NCI-H226 (cell line): ENCODE measurements around the gene LRFN2.

Experiments used
- DNase-seq: peaks from one replicate; pipeline ENCODE4 v3.0.0-alpha.2; 2015

LRFN2 gene

GRCh38 chr6:40395066-40395697 is 192.0 kb downstream of the LRFN2 start:
- DNase-seq: no peak

- no peak for DNase-seq
Measured at GRCh38 chr6:40394381-40394780, 192.8 kb downstream of the LRFN2 start.

- no peak for DNase-seq
Measured at GRCh38 chr6:40393641-40394040, 193.5 kb downstream of the LRFN2 start.

DNA sequence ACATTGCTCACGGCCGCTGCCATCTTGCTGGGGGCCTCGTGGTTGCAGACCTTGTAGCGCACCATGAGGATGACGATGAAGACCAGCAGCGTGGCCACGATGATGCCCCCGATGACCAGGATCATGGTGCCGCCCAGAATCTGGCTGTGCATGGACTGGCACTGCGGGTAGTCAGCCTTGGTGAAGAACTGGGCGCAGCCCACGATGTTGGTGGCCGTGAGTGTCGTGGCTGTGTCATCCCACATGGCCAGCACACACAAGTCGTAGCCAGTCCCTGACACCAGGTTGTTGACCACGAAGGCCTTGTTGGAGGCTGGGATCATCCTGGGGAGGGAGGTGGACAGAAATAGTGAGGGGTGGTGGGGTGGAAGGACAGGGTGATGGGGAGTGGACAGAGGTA is 194.6 kb downstream of the LRFN2 start:
- no peak for DNase-seq

DNA sequence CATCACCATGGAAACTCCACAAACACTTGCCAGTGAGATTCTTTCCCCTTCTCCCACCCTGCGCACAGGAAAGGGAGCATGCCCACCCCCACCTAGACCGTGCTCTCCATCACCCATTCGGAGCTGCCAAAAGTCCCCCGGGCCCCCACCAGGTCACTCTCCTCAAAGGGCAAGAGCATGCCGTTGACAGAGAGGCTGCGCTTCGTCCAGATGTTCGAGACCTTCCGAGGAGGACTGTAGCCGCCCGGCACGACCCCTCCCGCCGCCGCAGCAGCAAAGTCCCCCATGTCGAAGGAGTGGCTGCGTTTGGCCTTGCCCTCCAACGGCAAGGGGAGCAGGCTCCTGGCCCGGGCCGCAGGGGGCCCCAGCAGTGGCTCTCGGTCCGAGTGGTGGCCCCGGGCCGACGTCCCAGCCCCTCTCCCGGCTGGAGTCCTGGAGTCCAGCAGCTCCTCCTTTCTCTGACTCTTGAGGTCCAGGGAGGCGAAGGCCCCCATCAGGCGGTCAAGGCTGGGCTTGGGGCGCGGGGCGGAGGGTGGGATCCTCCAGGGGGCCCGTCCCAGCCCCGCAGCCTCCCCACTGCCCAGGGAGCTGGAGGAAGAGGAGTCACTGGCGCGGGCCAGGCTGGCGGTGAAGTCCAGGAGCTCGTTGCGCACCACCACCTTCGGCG is 195.2 kb downstream of the LRFN2 start:
- DNase-seq: no peak

DNA sequence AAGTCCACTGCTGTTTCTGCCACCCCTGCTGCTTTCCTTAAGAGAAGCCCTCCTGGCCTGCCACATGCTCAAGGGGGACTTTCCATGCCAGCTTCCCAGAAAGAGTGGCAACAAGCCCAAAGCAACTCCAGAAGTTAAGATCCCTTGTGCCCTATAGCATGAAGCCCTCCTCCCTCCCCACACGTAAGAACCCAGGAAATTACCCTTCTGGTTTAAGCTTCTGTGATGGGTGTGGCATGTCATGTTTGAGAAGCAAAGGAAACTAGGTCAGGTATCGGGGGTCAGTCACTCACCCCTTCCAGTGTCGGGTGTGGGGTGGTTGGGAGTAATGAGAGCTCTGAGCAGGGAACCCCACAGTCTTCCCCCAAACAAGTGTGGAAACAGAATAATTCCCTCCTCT is 196.1 kb downstream of the LRFN2 start:
- DNase-seq: no peak

DNA sequence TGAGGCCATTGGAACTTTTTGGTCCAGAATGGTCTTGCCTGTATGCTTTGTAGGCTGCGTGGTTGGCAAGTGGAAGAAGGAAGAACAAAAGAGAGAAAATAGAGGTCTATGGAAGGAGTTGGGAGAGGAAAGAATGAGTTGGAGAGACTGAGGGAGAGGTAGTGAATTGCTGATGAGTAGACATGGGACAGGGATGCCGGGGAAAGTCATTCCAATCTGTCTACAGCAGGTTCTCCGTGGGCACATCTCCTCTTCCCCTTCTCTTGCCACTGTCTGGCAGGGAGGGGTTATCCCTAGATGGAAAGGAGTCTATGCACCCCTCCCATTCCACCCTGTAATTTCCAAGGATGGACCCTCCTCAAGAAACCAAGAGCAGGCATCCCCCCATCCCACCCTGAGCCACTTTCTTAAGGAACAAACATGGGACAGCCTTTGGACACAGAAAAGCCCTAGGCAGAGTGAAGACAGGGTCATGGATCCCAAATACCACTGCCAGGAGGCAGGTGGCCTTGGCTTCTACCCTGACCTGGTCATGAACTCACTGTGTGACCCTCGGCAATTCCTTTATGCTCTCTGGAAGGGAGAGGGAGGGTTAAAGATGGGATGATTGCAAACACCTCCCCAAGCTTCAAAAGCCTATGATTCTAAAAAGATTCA is 196.9 kb downstream of the LRFN2 start:
- DNase-seq: no peak

- DNase-seq: no peak
Measured at GRCh38 chr6:40389254-40389653, 197.9 kb downstream of the LRFN2 start.

DNA sequence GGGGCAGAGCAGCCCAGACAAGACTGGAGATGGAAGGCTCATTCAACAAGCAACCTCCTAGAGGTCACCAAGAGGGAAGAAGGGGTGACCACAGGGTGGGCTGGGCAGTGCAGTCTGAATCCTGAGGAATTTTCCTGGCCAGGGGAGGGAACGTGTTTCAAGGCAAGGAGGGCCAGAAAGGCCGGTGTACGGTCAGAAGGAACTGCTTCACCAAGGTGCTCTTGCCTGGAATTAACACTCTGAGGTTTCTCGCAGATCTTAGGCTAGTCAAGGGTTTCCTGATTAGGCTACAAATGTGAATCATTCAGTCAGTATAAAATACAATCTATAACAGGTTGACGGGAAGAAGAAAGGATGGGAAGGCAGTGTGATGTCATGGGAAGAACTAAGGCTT is 199.3 kb downstream of the LRFN2 start:
- no peak for DNase-seq

DNA sequence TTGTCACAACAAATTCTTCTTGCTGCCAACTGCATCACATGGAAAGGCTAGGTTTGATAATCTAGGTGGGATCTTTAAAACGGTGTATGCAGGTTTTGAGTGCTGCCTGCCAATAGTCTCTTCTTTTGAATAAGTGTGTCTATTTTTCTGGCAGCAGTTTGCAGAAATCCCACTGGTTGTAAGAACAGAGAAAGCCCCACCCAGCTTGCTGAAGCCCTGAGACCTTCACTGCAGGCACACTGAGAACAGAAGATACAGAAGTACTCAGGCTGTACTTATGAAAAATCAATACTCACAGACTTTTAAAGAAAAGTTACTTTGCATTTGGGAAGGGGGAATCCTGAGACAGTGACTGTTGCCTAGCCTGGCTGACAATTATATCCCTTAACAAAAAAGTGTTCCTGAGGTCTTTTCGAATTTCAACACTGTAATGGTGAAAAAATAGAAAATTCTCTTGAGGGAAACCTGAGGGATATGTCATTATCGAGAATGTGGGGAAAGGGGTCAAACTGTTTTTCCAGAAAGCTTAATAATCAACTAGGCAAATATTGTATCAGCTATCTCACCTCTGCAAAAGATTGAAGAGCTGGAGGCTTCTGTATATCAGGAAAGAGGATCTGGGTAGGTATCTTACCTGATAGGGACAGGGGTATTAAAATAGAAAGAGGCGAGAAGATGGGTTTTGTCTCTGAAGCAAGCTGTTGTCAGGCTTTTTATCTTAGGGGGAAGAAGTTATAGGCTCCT is 199.9 kb downstream of the LRFN2 start:
- no peak for DNase-seq

- DNase-seq: no peak
Measured at GRCh38 chr6:40386200-40386599, 201.0 kb downstream of the LRFN2 start.

DNA sequence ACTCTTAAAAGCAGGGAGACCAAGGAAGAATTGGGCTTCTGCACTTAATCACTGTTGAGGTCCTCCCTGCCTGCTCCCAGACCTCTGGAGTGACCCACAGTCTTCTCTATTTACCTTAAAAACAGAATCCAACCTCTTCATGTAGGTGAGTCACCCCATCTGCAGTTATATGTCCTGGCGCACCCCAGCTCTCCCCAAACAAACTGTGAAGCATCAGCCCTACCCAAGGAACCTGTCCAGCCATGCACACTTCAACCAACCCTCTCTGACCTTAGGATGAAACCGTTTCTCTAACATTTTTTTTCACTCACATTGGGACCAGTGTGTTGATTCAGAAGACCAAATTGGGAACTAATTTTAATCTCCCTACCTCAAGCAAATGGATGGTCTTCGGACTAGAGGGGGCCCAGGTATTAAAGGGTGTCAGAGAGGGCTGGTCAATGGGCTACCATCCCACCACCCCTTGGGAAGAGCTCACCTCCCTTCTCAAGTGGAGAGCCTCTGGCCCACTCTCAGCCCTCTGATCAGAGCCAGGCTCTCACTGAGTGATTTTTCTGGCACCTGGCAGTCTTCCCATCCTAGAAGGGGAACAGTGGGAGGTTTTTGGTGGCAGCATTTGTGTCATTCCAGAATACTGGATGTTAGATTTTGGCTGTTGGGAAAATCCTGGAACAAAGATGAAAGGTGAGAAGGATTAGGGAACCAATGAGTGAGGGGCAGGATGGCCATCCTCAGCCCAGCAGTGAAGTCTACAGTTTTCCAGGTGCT is 203.6 kb downstream of the LRFN2 start:
- DNase-seq: no peak

DNA sequence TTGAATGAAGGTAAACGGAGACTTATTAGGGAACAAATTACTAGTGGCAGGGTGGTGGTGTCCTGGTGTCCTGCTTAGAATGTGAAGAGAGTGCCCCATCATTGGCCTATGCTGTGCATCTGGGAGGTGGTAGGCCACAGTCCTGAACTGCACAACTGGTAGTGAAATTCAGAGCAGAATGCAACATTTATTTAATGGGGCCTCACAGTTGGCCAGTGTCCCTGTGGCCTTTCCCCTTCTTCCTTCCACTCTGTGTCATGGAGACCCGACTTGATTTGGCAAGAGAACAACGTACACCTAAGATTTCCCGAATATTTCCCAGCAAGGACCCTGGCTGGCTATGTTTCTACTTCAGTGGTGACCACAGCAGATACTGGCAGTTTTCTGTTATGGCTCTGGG is 206.9 kb downstream of the LRFN2 start:
- no peak for DNase-seq

GRCh38 chr6:40379811-40380210 is 207.4 kb downstream of the LRFN2 start:
- DNase-seq: no peak

GRCh38 chr6:40378725-40379074 is 208.5 kb downstream of the LRFN2 start:
- no peak for DNase-seq

DNA sequence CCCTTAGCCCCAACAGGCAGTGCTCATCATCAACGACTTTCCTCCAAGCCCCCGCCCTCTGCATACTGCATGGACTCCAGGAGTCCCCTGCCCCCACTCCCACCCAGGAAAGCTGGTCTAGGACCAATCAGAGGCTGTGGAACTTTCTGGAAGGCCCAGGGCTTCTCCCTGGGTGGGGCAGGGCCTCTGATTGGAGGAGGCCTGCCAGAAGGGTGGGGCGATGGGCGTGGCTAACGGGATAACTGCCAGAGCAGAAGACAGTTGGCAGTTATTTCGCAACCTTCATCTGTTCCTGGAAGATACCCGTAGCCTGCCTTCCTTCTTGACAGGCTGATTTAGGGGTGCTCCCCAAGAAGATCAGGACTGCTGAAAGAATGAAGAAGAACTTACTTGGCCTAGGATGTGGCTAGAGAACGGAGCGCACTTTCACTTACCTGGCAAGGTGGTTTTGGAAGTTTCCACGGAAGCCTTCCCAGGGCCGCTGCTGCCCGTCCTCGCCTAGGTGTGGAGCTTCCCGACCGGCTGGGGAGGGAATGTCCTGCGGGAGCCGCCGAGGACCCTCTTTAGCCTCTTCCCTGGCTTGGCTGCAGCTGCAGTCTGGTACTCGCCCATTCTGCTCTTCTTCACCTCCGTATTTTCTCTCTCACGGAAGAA is 209.0 kb downstream of the LRFN2 start:
- DNase-seq: no peak

DNA sequence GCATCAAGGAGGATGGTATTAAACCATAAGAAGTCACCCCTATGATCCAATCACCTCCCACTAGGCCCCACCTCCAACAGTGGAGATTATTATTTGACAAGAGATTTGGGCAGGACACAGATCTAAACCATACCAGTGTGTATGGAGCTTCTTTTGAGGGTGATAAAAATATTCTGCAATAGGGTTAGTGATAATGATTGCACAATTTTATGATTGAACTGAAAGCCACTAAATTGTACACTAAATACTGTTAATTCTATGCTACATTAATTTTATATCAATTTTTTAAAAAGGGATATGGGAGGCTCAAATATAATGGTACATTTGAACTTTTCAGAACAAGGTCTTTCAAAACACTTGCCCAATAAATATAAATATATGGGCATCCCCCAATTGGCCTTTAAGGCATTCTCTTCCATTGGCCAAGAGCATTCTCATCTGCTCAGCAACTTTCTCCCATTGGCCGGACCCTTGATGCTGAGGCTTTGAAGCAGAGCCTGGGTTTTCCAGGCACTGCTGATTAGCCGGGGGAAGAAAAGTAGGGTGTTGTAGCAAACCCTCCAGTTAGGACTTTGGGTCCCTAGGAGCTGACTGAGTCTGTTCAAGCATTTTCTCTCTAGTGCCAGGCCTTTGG is 209.9 kb downstream of the LRFN2 start:
- no peak for DNase-seq

DNA sequence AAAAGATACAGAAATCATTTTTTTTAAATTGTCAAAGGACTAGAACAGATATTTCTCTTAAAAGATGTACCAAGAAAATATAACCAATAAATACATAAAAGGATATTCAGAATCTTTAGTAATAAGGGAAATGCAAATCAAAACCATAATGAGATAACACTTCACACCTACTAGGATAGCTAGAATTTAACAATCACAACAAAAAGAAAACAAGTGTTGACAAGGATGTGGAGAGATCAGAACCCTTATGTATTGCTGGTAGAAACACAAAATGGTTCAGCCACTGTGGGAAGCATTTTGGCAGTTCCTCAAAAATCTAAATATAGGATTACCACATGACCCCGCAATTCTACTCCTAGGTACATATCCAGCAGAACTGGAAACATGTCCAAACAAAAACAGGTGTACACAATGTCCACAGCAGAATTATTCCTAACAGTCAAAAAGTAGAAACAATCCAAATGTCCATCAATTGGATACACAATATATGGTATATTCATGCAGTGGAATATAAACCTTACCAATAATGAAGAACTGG is 211.0 kb downstream of the LRFN2 start:
- no peak for DNase-seq

- no peak for DNase-seq
Measured at GRCh38 chr6:40373267-40373666, 213.9 kb downstream of the LRFN2 start.

- no peak for DNase-seq
Measured at GRCh38 chr6:40371621-40372020, 215.5 kb downstream of the LRFN2 start.

DNA sequence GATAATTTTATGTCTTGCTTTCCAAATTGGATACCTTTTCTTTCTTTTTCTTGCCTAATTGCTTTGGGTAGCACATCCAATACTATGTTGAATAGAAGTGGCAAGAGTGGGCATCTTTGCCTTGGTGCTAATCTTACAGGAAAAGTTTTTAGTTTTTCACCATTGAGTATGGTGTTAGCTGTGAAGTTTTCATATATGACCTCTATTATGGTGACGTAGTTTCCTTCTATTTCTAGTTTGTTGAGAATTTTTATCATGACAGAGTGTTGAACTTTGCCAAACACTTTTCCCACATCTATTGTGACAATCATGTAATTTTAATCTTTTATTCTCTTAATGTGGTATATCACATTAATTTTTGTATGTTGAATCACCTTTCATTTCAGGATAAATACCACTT is 216.1 kb downstream of the LRFN2 start:
- no peak for DNase-seq

- no peak for DNase-seq
Measured at GRCh38 chr6:40369891-40370290, 217.3 kb downstream of the LRFN2 start.
